NCI-H187 (cell line): ENCODE data around the gene CYP4F12.
"Not testable (repeated sequence)": the region's sequence is repeated elsewhere in the genome, so short reads cannot be mapped to it uniquely, and the experiment has no call there.

Experiments used
- DNase-seq, 2 experiments: peaks; one replicate each; lab custom pipeline; 2025; lab: John Stamatoyannopoulos, UW

The CYP4F12 gene

DNA sequence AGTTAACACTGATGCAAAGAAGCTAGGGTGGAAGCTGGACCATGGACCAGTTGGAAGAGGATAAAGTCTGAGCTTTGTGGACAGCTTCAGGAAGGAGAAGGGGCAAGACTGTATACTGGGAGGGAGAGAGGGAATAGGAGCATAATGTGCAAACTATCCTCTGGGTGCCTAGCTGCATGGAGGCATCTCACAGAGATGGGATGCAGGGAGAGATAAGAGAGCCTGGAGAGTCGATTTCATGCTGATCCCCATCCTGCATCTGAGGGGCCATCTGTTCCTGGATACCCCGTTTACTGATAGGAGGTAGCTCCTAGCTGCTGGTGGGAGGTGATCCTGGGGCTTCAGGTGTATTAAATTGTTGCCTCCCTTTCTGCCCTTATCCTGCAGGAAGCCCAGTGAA, 23.4 kb upstream of the CYP4F12 start:
- DNase-seq: no peak

DNA sequence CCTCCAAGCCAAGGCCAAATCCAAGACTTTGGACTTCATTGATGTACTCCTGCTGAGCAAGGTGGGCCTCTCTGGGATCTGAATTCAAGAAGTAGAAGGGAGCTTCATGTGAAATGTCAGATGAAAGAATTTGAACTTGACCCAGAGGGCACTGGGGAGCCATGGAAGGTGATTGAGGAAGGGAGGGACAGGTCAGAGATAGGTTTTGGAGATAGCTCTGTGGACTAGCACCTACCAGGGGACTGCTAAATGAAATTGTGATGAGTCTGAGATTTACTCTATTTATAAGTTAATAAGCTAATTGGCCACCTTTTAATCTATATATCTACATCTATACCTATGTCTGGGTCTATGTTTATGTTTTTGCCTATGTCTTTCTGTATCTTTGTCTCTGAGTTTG, 22.8 kb upstream of the CYP4F12 start:
- DNase-seq: not testable (repeated sequence)

- DNase-seq: no peak
Observed at GRCh38 chr19:15651791-15652190, 21.1 kb upstream of the CYP4F12 start.

GRCh38 chr19:15652559-15653278, 20.2 kb upstream of the CYP4F12 start:
- no peak for DNase-seq

DNA sequence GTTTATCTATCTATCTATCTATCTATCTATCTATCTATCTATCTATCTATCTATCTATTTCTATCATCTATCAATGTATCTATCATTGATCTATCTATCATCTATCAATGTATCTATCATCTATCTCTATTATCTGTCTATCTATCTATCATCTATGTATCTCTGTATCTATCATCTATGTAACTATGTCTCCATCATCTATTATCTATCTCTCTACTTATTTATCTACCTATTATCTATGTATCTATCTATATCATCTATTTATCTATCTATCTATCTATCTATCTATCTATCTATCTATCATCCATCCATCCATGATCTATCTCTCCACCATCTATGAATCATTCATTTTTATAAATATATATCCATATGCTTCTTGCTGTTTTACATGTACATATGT, 16.4 kb upstream of the CYP4F12 start:
- DNase-seq: no peak

DNA sequence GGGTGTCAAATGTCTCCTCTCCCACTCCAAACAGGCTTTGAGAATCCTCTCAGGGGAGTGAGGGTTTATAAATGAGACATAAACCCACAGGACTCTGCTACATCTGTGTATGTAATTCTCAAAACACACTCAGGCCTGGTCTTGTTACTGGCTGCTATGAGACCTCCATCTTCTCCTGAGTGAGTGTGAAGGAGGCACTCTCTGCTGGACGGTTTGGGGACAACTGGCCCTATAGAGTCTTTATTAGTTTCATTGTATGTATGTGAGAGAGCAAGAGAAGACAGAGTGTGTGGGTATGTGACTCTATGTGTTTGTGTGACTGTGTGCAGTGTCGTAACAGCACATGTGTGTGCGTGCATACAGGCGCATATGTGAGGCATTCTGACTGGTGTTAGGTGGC, 9.6 kb upstream of the CYP4F12 start:
- DNase-seq: no peak

- no peak for DNase-seq
Observed at GRCh38 chr19:15666186-15666585, 6.7 kb upstream of the CYP4F12 start.

DNA sequence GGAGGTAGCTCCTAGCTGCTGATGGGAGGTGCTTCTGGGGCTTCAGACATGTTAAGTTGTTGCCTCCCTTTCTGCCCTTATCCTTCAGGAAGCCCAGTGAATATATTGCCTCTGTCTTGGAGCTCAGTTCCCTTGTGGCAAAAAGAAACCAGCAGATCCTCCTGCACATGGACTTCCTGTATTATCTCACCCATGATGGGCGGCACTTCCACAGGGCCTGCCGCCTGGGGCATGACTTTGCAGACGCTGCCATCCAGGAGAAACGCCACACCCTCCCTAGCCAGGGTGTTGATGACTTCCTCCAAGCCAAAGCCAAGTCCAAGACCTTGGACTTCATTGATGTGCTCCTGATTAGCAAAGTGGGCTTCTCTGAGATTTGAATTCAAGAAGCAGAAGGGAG, 6.0 kb upstream of the CYP4F12 start:
- DNase-seq: no peak

- DNase-seq: no peak
Observed at GRCh38 chr19:15669440-15669839, 3.4 kb upstream of the CYP4F12 start.

DNA sequence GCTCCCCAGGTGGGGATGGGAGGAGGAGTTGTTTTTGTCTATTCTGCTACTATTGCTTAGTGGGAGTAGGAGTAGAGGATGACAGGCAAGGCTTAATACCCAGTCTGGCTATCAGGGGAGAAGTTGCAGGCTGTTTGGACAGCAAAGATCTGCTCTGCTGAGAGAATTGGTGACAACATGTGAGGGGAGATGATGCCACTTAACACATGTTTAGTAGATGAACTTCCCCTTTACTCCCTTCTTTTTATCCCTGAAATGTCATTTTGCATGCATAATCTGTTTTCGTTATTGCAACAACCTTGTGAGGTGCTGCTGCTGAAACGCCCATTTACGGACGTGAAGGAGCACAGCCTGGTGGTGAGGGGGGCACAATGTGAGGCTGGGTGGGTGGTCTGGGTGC, 3.0 kb upstream of the CYP4F12 start:
- no peak for DNase-seq

DNA sequence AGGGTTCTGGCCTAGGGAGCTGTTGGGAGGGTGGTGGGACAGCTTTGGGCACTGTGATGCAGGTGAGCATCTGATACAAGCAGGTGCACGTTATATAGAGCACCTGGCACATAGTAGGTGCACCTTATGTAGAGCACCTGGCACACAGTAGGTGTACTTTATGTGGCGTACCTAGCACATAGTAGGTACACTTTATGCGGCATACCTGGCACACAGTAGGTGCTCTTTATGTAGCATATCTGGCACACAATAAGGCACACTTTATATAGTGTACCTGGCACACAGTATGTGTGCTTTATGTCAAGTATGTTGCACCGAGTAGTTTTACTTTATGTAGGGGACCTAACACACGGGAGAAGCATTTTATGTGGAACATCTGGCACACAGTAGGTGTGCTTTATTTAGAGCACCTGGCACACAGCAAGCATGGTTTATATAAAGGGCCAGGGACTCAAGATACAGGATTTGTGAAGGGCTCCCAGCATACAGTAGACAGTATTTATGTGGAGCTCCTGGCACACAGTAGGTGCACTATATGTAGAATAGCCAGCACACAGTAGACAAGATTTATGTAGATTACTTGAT, 1.6 kb upstream of the CYP4F12 start:
- DNase-seq: no peak

DNA sequence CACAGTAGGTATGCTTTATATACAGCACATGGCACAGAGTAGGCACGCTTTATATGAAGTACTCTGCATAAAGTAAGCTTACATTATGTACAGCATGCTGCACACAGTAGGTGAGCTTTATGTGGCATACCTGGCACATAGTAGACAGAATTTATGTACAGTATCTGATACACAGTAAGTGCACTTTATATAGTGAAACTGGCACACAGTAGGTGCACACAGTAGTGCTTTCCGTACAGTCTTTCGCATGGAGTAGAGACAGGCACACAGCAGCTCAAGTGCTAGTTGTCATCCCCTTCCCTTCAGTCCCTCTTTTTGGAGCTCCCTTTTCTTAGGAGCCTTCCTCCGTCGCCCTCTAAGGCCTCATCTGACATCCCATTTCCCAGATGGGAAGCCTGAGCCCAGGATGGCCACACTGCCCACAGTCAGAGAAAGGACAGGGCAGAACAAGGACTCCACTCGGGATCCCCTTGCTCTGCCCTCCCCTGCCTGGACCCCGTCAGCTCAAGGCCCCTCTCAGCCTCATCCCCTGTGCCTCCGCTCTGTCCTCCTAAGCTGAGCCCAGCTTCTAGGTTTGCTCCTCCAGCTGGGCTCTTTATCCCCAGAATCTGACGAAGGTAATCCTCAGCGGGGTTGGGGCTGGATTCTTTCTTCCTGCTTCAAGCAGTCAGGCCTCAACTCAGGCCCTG, 852 bp upstream of the CYP4F12 start:
- DNase-seq: no peak

- DNase-seq: no peak
Observed at GRCh38 chr19:15673176-15673654, 328 bp downstream of the CYP4F12 start.

DNA sequence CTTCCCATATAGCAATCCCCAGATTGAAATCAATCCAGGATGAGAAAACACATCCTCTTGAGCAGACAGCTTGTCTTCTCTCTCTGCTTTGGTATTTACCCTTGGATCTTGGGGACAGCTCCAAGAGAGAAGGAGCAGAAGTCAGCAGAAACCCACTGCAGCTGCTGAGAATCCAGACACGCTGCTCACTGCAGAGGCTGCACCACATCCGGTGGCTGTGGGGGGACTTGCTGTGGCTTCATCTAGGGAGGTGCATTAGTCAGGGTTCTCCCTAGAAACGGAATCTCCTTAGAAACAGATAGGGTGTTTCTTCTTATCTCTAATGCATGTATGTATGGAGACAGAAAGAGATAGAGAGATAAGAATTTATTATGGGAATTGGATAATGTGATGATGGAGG, 2.7 kb downstream of the CYP4F12 start:
- DNase-seq: no peak

- DNase-seq: no peak
Observed at GRCh38 chr19:15679089-15679488, 6.2 kb downstream of the CYP4F12 start.

GRCh38 chr19:15679865-15680264, 7.0 kb downstream of the CYP4F12 start:
- not testable (repeated sequence) for DNase-seq

DNA sequence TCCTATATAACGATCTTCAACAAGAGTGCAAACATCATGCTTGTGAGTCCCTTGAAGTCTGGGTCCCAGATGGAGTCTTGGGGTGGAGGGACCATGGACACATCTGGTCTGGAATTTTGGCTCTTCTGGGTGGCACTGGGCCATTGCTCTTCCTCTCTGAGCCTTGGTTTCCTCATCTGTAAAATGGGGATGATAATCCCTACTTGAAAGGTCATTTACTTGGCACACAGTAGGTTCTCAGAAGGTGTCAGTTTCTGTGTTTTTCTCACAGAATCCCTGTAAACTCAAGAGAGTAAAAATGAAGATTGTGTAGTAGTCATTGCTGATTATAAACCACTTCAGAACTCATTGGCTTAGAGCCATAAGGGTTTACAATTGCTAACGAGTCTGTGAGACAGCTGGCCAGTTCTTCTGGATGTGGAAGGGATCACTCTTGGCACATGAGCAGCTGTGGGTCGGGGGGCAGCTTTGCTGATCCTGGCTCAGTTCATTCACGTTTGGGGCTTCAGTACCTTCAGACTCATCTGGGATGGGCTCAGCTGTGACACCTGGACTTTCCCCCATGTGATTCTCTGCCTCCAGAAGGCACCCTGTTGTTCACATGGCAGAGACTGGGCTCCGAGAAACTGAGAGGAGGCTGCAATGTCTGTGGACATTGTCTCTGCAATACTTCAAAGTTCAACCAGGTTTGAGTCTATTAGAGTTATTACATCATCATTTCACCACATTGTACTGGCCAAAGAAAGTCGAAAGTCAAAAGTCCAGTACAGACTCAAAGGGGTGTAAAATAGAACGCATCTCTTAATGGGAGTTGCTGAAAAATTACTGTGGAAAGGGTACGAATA, 7.8 kb downstream of the CYP4F12 start:
- DNase-seq: no peak

DNA sequence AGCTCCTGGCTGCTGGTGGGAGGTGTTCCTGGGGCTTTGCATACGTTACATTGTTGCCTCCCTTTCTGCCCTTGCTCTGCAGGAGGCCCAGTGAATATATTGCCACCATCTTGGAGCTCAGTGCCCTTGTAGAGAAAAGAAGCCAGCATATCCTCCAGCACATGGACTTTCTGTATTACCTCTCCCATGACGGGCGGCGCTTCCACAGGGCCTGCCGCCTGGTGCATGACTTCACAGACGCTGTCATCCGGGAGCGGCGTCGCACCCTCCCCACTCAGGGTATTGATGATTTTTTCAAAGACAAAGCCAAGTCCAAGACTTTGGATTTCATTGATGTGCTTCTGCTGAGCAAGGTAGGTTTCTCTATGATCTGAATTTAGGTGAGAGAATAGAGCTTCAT, 10.5 kb downstream of the CYP4F12 start:
- no peak for DNase-seq

- no peak for DNase-seq
Observed at GRCh38 chr19:15684828-15685227, 11.9 kb downstream of the CYP4F12 start.

DNA sequence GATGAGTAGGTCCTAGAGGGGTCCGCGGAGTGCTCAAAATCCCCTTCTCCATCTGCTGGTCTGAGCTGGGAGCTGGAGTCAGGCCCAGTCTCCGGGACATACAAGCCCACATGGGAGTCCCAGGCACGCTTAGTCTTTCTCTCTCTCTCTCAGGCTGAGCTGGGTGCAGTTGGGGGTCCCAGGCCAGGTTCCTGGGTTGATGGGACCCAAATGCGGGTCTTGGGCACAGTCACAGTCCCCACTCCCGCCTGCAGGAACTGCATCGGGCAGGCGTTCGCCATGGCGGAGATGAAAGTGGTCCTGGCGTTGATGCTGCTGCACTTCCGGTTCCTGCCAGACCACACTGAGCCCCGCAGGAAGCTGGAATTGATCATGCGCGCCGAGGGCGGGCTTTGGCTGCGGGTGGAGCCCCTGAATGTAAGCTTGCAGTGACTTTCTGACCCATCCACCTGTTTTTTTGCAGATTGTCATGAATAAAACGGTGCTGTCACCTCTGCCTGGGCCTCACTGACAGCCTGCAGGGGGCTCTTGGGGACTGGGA, 23.8 kb downstream of the CYP4F12 start:
- no peak for DNase-seq

- DNase-seq: no peak
Observed at GRCh38 chr19:15701757-15702533, 29.1 kb downstream of the CYP4F12 start.
